BLaER1 (cell line): ENCODE measurements around the gene NDUFAF7.

Experiments
- H3K27ac ChIP-seq: shearing (Covaris generic); formaldehyde crosslinking; 2 replicates; pipeline ENCODE4 v1.8.1; 2022
- H3K27me3 ChIP-seq: shearing (Covaris generic); formaldehyde crosslinking; 2 replicates; pipeline ENCODE4 v1.8.1; 2022
- H3K36me3 ChIP-seq: shearing (Covaris generic); formaldehyde crosslinking; 2 replicates; pipeline ENCODE4 v1.8.1; 2022
- H3K4me1 ChIP-seq: shearing (Covaris generic); formaldehyde crosslinking; 2 replicates; pipeline ENCODE4 v1.8.1; 2022
- H3K4me2 ChIP-seq: shearing (Covaris generic); formaldehyde crosslinking; 2 replicates; pipeline ENCODE4 v1.8.1; 2022
- H3K4me3 ChIP-seq: shearing (Covaris generic); formaldehyde crosslinking; 2 replicates; pipeline ENCODE4 v1.8.1; 2022
- H3K9ac ChIP-seq: shearing (Covaris generic); formaldehyde crosslinking; 2 replicates; pipeline ENCODE4 v1.8.1; 2022
- H3K9me3 ChIP-seq: shearing (Covaris generic); formaldehyde crosslinking; 2 replicates; pipeline ENCODE4 v1.8.1; 2022
- H4K20me1 ChIP-seq: shearing (Covaris generic); formaldehyde crosslinking; 2 replicates; pipeline ENCODE4 v1.8.1; 2022
- Cebpa-rat ChIP-seq: shearing (Covaris generic); IDR thresholded peaks from 2 replicates; pipeline ENCODE4 v1.8.1; 2022

The NDUFAF7 gene

GRCh38 chr2:37243435-37243834 is 12.0 kb downstream of the NDUFAF7 start:
- no peak overlapping the region for H3K4me3 ChIP-seq
- H3K9me3 ChIP-seq, result 0 out of 2 replicates have a peak, but pooled peaks cover 4% of the 10 kb centered on the region
- H3K27me3 ChIP-seq, result no peaks in the 10 kb centered on the region
- no peak for TF ChIP-seq Cebpa-rat
- H3K36me3 ChIP-seq, result peaks cover 82% of the 10 kb centered on the region
- H3K4me2 ChIP-seq, result no peak overlapping the region
- no peaks in the 10 kb centered on the region for H3K4me1 ChIP-seq
- no peak overlapping the region for H3K27ac ChIP-seq
- H4K20me1 ChIP-seq, result no peaks in the 10 kb centered on the region
- H3K9ac ChIP-seq, result no peak overlapping the region

GRCh38 chr2:37244017-37244416 is 12.6 kb downstream of the NDUFAF7 start:
- Histone ChIP-seq H3K27ac (no peak overlapping the region), H3K9ac (no peak overlapping the region), H3K4me2 (no peak overlapping the region), H3K4me1 (no peaks in the 10 kb centered on the region), H3K27me3 (no peaks in the 10 kb centered on the region), H4K20me1 (no peaks in the 10 kb centered on the region), H3K4me3 (no peak overlapping the region), H3K36me3 (peaks cover 82% of the 10 kb centered on the region), H3K9me3 (0 out of 2 replicates have a peak, but pooled peaks cover 4% of the 10 kb centered on the region)
- no peak for TF ChIP-seq Cebpa-rat

DNA sequence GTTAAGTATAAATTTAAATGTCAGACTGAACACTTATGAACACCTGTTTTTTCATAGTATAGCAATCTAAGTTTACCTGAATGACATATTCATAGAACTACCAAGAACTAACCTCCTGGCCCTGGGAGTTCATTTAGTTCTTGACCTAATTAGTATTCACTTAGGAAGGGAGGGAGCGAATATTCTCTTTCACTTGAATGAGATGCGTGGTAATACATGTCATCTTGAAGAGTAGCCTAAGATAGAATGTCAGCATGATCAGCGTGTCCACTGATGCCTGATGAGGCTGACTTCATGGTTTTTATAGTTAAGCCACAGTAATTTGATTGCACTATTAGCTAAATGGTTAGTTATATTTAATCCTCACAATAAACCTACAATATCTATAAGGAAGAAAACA is 13.3 kb downstream of the NDUFAF7 start:
- no peak overlapping the region for H3K9ac ChIP-seq
- TF ChIP-seq Cebpa-rat, result no peak
- no peaks in the 10 kb centered on the region for H3K4me1 ChIP-seq
- H3K36me3 ChIP-seq, result peaks cover 83% of the 10 kb centered on the region
- no peak overlapping the region for H3K27ac ChIP-seq
- H3K9me3 ChIP-seq, result 0 out of 2 replicates have a peak, but pooled peaks cover 4% of the 10 kb centered on the region
- H4K20me1 ChIP-seq, result no peaks in the 10 kb centered on the region
- H3K4me2 ChIP-seq, result no peak overlapping the region
- H3K4me3 ChIP-seq, result no peak overlapping the region
- no peaks in the 10 kb centered on the region for H3K27me3 ChIP-seq

GRCh38 chr2:37246205-37246604 is 14.7 kb downstream of the NDUFAF7 start:
- Histone ChIP-seq H3K36me3 (peaks cover 89% of the 10 kb centered on the region), H4K20me1 (no peaks in the 10 kb centered on the region), H3K4me1 (no peaks in the 10 kb centered on the region), H3K27ac (no peak overlapping the region), H3K4me3 (no peak overlapping the region), H3K9me3 (0 out of 2 replicates have a peak, but pooled peaks cover 4% of the 10 kb centered on the region), H3K27me3 (no peaks in the 10 kb centered on the region), H3K4me2 (no peak overlapping the region), H3K9ac (no peak overlapping the region)
- TF ChIP-seq Cebpa-rat, result no peak

DNA sequence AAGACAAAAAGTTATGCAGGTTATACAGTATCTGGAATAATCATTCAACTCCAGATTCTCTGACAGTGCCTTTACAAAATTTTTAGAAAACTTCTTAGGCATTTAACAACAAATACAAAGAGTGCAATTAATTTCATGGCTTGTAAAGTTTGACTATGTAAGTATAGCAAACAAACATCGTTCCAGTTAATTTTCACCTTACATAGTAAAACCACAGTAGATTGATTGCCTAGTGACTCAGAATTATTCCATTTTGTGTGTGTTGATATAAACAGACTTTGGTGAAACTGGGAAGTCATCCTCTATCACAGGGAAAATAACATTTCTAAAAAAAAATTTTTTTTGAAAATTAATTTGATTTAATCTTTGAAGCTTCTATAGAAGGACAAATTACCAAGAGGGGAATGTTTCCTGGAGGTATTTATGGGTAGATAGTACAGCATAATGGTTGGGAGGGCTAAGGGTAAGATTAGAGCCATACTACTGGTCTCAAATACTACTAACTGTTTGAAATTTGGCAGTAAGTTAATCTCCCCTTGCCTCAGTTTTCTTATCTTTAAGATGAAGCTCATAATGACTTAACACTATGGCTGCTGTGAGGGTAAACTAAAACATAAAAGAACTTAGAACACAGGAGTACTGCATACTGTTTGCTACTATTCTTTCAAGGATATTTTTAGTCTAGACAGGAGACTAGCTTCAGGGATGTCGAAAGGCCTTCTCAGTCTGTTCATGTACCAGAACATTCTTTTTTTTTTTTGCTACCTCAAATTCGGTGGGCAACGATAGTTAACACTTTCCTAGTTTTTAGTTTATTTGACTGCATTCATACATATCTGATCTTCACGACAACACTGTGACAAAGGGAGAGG is 19.6 kb downstream of the NDUFAF7 start:
- Histone ChIP-seq H3K9me3 (no peaks in the 10 kb centered on the region), H3K9ac (no peak overlapping the region), H3K4me3 (no peak overlapping the region), H3K27me3 (no peaks in the 10 kb centered on the region), H4K20me1 (0 out of 2 replicates have a peak, but pooled peaks cover 4% of the 10 kb centered on the region), H3K4me2 (no peak overlapping the region), H3K36me3 (peaks cover 87% of the 10 kb centered on the region), H3K4me1 (no peaks in the 10 kb centered on the region), H3K27ac (no peak overlapping the region)
- TF ChIP-seq Cebpa-rat, result no peak

DNA sequence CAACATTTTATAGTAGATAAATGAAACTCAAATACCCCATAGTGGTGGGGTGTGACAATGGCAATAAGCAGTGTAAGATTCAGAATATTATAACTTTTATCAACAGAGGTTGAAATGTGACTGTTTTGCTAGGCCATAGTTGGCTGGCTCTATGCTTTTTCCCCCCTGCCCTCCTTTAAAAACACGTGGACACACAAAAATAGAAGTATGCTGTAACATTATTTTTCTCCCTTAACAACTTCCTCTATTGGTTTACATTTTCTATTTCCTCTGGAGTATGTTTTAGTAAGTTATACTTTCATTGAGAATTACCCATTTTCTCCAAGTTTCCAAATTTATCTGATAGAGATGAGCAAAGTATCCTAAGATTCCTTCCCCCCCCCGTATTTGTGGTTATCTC is 31.1 kb downstream of the NDUFAF7 start:
- Histone ChIP-seq H3K9ac (no peak overlapping the region), H4K20me1 (no peaks in the 10 kb centered on the region), H3K4me3 (no peak overlapping the region), H3K27me3 (no peaks in the 10 kb centered on the region), H3K4me1 (peaks cover 12% of the 10 kb centered on the region), H3K9me3 (no peaks in the 10 kb centered on the region), H3K4me2 (peak overlapping the region; percentile 47), H3K27ac (no peak overlapping the region), H3K36me3 (peaks cover 59% of the 10 kb centered on the region)
- TF ChIP-seq Cebpa-rat, result no peak

DNA sequence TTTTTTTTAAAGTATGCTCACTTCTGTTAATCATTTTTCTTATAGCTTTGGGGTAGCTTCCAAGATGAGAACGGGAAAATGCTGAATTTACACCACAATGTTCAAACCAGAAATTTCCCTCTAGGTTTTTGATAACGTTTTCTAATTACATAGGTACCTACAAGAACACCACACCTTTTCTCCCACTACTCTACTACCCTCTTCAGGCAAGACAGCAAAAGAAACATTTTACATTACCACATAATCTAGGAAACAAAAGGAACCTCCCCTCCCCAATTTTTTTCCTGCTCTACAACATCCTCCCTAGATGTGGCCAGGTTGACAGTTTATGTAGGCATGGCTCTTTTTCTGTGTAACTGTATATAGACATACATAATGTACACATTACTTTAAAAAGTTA is 32.4 kb downstream of the NDUFAF7 start:
- Histone ChIP-seq H3K27ac (no peak overlapping the region), H3K9ac (no peak overlapping the region), H4K20me1 (no peaks in the 10 kb centered on the region), H3K4me3 (no peak overlapping the region), H3K4me2 (no peak overlapping the region), H3K4me1 (peaks cover 12% of the 10 kb centered on the region), H3K9me3 (no peaks in the 10 kb centered on the region), H3K36me3 (peaks cover 59% of the 10 kb centered on the region), H3K27me3 (no peaks in the 10 kb centered on the region)
- no peak for TF ChIP-seq Cebpa-rat

GRCh38 chr2:37267685-37268084 is 36.2 kb downstream of the NDUFAF7 start:
- Histone ChIP-seq H3K4me1 (peaks cover 5% of the 10 kb centered on the region), H3K27me3 (no peaks in the 10 kb centered on the region), H3K27ac (no peak overlapping the region), H3K9ac (no peak overlapping the region), H3K4me3 (no peak overlapping the region), H3K4me2 (no peak overlapping the region), H3K36me3 (peaks cover 70% of the 10 kb centered on the region), H3K9me3 (no peaks in the 10 kb centered on the region), H4K20me1 (no peaks in the 10 kb centered on the region)
- TF ChIP-seq Cebpa-rat, result no peak

DNA sequence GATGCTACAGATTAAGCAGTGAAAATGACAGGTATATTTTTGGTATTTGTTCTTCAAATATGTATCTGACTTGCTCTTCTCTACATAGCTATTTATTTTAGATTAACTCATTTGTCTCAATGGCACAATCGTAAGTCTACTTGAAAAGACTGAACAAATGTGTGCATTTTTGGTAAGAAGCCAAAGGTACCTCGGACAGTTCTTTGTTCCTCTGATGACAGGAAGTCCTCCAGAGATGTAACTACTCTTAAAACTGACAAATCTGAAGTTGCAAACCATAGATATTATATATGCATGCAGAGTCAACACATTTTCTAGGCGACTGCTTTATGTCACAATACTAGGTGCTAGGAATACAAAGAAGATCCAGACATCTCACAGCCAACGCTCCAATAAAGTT is 36.7 kb downstream of the NDUFAF7 start:
- Histone ChIP-seq H3K4me2 (no peak overlapping the region), H3K9me3 (no peaks in the 10 kb centered on the region), H3K27ac (no peak overlapping the region), H3K27me3 (no peaks in the 10 kb centered on the region), H3K4me3 (no peak overlapping the region), H3K4me1 (peaks cover under 1% of the 10 kb centered on the region; the same call in 1 of the 2 replicates), H3K9ac (no peak overlapping the region), H3K36me3 (peaks cover 74% of the 10 kb centered on the region), H4K20me1 (no peaks in the 10 kb centered on the region)
- no peak for TF ChIP-seq Cebpa-rat

GRCh38 chr2:37271376-37272067 is 40.1 kb downstream of the NDUFAF7 start:
- Histone ChIP-seq H4K20me1 (no peaks in the 10 kb centered on the region), H3K4me3 (no peak overlapping the region), H3K9me3 (no peaks in the 10 kb centered on the region), H3K4me2 (no peak overlapping the region), H3K27me3 (no peaks in the 10 kb centered on the region), H3K4me1 (no peaks in the 10 kb centered on the region), H3K9ac (no peak overlapping the region), H3K36me3 (peaks cover 85% of the 10 kb centered on the region), H3K27ac (no peak overlapping the region)
- no peak for TF ChIP-seq Cebpa-rat
